Right lobe of liver (tissue), 4 donors: Measurements from ENCODE around the gene RSPO1.

Experiments used
- CTCF ChIP-seq, 4 donors: fragments of 200-600 bp in 3 of 4; fragments of 450-650 bp in 1 of 4; IDR thresholded peaks; one replicate each; pipeline versions ENCODE4 v1.5.1 to v1.8.0; 2016 to 2022; ENCODE audit warnings: antibody characterized with exemption in 4 of 4, mild to moderate bottlenecking in 2 of 4
- POLR2A ChIP-seq: fragments of 450-650 bp; IDR thresholded peaks from one replicate; pipeline ENCODE4 v1.6.1; 2017; ENCODE audit warnings: antibody characterized with exemption, mild to moderate bottlenecking
- donor health status: DM: no; HTN: no; CAD: no.
- donor health status: DM: no; HTN: no; CAD: no.
- donor health status: DM: no; HTN: yes; CAD: no.

GRCh38 chr1:37633938-37634243 is 801 bp downstream of the RSPO1 start:
- TF ChIP-seq CTCF (IDR thresholded peaks at IDR 0.05) (no peak), POLR2A (no peak)
